Cardiac fibroblast (primary cell): Measurements from ENCODE around the gene LNX1.

ENCODE experiments used
- DNase-seq, 2 donors: peaks; one replicate each; pipeline versions ENCODE4 v3.0.0 to v3.0.0-alpha.2; 2010; ENCODE audit warnings: low read depth in 2 of 2
- H3K4me3 ChIP-seq, 2 donors: replicated peaks in 1 of 2; 1 replicate in 1 of 2; 2 replicates in 1 of 2; pipeline ENCODE4 v1.5.1; 2011; ENCODE audit warnings: low read depth in 2 of 2, low read length in 2 of 2, mild to moderate bottlenecking in 2 of 2, moderate library complexity in 1 of 2
- CTCF ChIP-seq: IDR thresholded peaks from one replicate; pipeline ENCODE4 v1.5.1; 2011; ENCODE audit warnings: low read depth, mild to moderate bottlenecking, low read length, inconsistent platforms

Gene LNX1

GRCh38 chr4:53485658-53486040, 105.6 kb downstream of the LNX1 start:
- no peak for DNase-seq
- H3K4me3 ChIP-seq = no peak overlapping the region
- TF ChIP-seq CTCF = no peak

- no peak overlapping the region for H3K4me3 ChIP-seq
- TF ChIP-seq CTCF = no peak
- DNase-seq = peak in 1 of 2 donors; percentile 46
These were observed 106.2 kb downstream of the LNX1 start for GRCh38 chr4:53484911-53485657.

GRCh38 chr4:53483250-53483649, 108.0 kb downstream of the LNX1 start:
- H3K4me3 ChIP-seq = no peak overlapping the region
- no peak for DNase-seq
- no peak for TF ChIP-seq CTCF

GRCh38 chr4:53481586-53481985, 109.7 kb downstream of the LNX1 start:
- H3K4me3 ChIP-seq = no peak overlapping the region
- no peak for TF ChIP-seq CTCF
- no peak for DNase-seq

GRCh38 chr4:53480909-53481308, 110.4 kb downstream of the LNX1 start:
- TF ChIP-seq CTCF = no peak
- no peak for DNase-seq
- no peak overlapping the region for H3K4me3 ChIP-seq

GRCh38 chr4:53479736-53480525, 111.4 kb downstream of the LNX1 start:
- peak in 1 of 2 donors; percentile 70 for DNase-seq
- TF ChIP-seq CTCF = no peak
- H3K4me3 ChIP-seq = no peak overlapping the region
